CD4-positive, alpha-beta T cell (primary cell): Measurements from ENCODE around the gene TTC33. TPM values are rescaled to one million over a fixed set of nuclear protein-coding genes. Genes with fewer than 3 reads are reported as not detected.

ENCODE experiments used
- ATAC-seq: fragments of 200-7000 bp; cut with Tn5 transposase; one replicate; pipeline ENCODE4 v1.10.0; 2022; ENCODE audit warnings: mild to moderate bottlenecking; ENCODE audit not compliant: poor library complexity
- CTCF ChIA-PET: fragments of 350-600 bp; sonication (Branson Sonifier 250); formaldehyde crosslinking; loops from one replicate; lab custom pipeline; 2021; ENCODE audit warnings: antibody characterized with exemption, inconsistent platforms; lab: Charles Lee
- POLR2A ChIA-PET: fragments of 350-600 bp; sonication (Branson Sonifier 250); formaldehyde crosslinking; loops from one replicate; lab custom pipeline; 2021; ENCODE audit warnings: antibody characterized with exemption, inconsistent platforms; lab: Charles Lee
- DNase-seq, 14 experiments: peaks; one replicate each; pipeline ENCODE4 v3.0.0-alpha.2; 2013 to 2020; ENCODE audit warnings: mixed read lengths in 2 of 14
- H3K27ac ChIP-seq, 2 donors: one replicate each; pipeline versions ENCODE4 v1.5.1 to v1.7.0; 2013; ENCODE audit warnings: low read length in 2 of 2, low read depth in 1 of 2, mild to moderate bottlenecking in 1 of 2
- H3K27me3 ChIP-seq, 2 experiments: 1 replicate in 1 of 2; 2 replicates in 1 of 2; pipeline versions ENCODE4 v1.6.1 to v1.7.0; 2013; ENCODE audit warnings: low read length in 2 of 2, control low read depth in 1 of 2, mild to moderate bottlenecking in 1 of 2, moderate library complexity in 1 of 2; ENCODE audit not compliant: insufficient read depth in 2 of 2, control insufficient read depth in 1 of 2
- H3K36me3 ChIP-seq: one replicate; pipeline ENCODE4 v1.6.1; 2013; ENCODE audit warnings: low read length, control low read depth; ENCODE audit not compliant: insufficient read depth
- H3K4me1 ChIP-seq: one replicate; pipeline ENCODE4 v1.6.1; 2013; ENCODE audit warnings: low read length, control low read depth; ENCODE audit not compliant: insufficient read depth
- H3K4me3 ChIP-seq: one replicate; pipeline ENCODE4 v1.5.1; 2013; ENCODE audit warnings: mild to moderate bottlenecking, low read length, moderate library complexity
- H3K9me3 ChIP-seq, 2 experiments: 1 replicate in 1 of 2; 2 replicates in 1 of 2; pipeline versions ENCODE4 v1.6.1 to v1.7.0; 2013; ENCODE audit warnings: low read length in 2 of 2, mild to moderate bottlenecking in 2 of 2, control low read depth in 1 of 2, moderate library complexity in 1 of 2; ENCODE audit not compliant: control insufficient read depth in 1 of 2, insufficient read depth in 1 of 2
- H3K27ac Mint-ChIP-seq: one replicate; pipeline ENCODE4 v1.8.0; 2020; ENCODE audit warnings: mixed read lengths
- H3K27me3 Mint-ChIP-seq: one replicate; pipeline ENCODE4 v1.8.0; 2021; ENCODE audit warnings: mixed read lengths
- H3K36me3 Mint-ChIP-seq: one replicate; pipeline ENCODE4 v1.8.0; 2021; ENCODE audit warnings: low read depth, mixed read lengths
- H3K4me1 Mint-ChIP-seq: one replicate; pipeline ENCODE4 v1.8.0; 2021; ENCODE audit warnings: low read depth, mixed read lengths
- H3K4me3 Mint-ChIP-seq: one replicate; pipeline ENCODE4 v1.8.0; 2020; ENCODE audit warnings: mild to moderate bottlenecking, mixed read lengths
- H3K9me3 Mint-ChIP-seq: one replicate; pipeline ENCODE4 v1.8.0; 2020; ENCODE audit warnings: mixed read lengths
- intact Hi-C, 2 experiments: fragments of 100-400 bp; cut with DNase I in 1 of 2; cut with micrococcal nuclease in 1 of 2; formaldehyde crosslinking; loops; one replicate each; pipeline versions ENCODE4 v1.15.1 to v1.9.0; 2023 to 2025; cut with DNase I, micrococcal nuclease
- total RNA-seq, 174 experiments: library from RNA in 2 of 174; stranded (reverse) in 2 of 174; gene quantifications; one replicate each; pipeline ENCODE4 v1.2.3 and lab custom pipeline; 2021 to 2026
- TF ChIP-seq, protein P1 (sequence below): fragments of 200-600 bp; IDR thresholded peaks from one replicate; pipeline ENCODE4 v1.8.0; 2022; ENCODE audit warnings: antibody characterized with exemption, mild to moderate bottlenecking

TTC33 gene
- total RNA-seq, 2 experiments from 2014 or later = 8.7 to 12.0 TPM

DNA sequence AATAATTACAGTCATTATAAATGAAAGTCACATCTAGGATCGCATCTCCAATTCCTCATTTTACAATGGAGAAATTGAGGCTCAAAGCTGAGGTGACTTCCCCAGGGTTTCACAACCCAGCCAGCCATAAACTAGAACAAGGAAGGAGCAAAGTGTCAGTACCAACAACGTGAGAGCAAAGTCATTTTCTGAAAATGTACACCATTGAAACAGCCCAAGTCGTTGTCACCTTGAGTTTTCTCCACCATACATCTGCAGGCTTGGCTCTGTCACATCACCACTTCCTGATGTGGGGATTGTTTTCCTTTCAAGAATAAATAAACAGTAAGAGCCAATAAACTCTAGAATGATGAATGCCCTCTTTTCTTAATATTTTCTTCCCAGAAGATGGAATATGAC lies 260.5 kb downstream of the TTC33 start:
- no peaks in the 10 kb centered on the region for H3K36me3 Mint-ChIP-seq
- H3K27me3 Mint-ChIP-seq = no peaks in the 10 kb centered on the region
- TF ChIP-seq, protein P1, sequence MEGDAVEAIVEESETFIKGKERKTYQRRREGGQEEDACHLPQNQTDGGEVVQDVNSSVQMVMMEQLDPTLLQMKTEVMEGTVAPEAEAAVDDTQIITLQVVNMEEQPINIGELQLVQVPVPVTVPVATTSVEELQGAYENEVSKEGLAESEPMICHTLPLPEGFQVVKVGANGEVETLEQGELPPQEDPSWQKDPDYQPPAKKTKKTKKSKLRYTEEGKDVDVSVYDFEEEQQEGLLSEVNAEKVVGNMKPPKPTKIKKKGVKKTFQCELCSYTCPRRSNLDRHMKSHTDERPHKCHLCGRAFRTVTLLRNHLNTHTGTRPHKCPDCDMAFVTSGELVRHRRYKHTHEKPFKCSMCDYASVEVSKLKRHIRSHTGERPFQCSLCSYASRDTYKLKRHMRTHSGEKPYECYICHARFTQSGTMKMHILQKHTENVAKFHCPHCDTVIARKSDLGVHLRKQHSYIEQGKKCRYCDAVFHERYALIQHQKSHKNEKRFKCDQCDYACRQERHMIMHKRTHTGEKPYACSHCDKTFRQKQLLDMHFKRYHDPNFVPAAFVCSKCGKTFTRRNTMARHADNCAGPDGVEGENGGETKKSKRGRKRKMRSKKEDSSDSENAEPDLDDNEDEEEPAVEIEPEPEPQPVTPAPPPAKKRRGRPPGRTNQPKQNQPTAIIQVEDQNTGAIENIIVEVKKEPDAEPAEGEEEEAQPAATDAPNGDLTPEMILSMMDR = no peak
- intact Hi-C loops = no loop called here
- peaks cover 10% of the 10 kb centered on the region for H3K4me1 Mint-ChIP-seq
- no peak overlapping the region for H3K4me3 Mint-ChIP-seq
- no peak overlapping the region for H3K27ac Mint-ChIP-seq
- ATAC-seq = no peak
- Histone ChIP-seq H3K36me3 (no peaks in the 10 kb centered on the region), H3K27ac (no peak overlapping the region), H3K27me3 (no peaks in the 10 kb centered on the region), H3K4me1 (peaks cover 3% of the 10 kb centered on the region), H3K4me3 (no peak overlapping the region), H3K9me3 (no peaks in the 10 kb centered on the region)
- DNase-seq = no peak
- ChIA-PET POLR2A (no interaction called here), CTCF (no interaction called here)
- H3K9me3 Mint-ChIP-seq = no peaks in the 10 kb centered on the region

DNA sequence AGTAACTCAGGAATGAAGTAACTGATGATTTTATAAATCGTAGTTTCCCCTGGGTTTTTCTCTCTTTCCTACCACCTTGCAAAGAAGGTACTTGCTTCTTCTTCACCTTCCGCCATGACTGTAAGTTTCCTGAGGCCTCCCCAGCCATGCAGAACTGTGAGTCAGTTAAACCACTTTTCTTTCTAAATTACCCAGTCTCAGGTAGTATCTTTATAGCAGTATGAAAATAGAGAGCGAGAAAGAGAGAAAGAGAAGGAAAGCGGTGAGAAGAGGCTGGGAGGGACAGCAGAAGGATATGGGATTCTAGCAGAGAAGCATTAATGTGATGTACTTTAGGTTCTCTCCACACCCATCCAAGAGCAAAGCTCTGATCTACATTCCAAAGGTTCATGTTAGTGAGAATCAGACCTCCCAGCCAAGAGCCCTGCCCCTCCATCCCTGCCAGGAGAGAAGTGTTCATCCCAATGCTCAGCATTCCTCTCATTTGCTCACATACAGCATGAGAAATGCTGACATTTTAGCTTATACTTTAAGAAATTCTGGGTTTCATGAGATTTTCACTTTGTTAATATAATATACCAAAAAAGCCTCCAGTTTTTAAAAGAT lies 261.0 kb downstream of the TTC33 start:
- intact Hi-C loops = no loop called here
- Mint-ChIP-seq H3K36me3 (no peaks in the 10 kb centered on the region), H3K27ac (no peak overlapping the region), H3K27me3 (no peaks in the 10 kb centered on the region), H3K4me1 (peaks cover 10% of the 10 kb centered on the region), H3K4me3 (no peak overlapping the region), H3K9me3 (no peaks in the 10 kb centered on the region)
- Histone ChIP-seq H3K4me1 (peaks cover 3% of the 10 kb centered on the region), H3K9me3 (no peaks in the 10 kb centered on the region), H3K36me3 (no peaks in the 10 kb centered on the region), H3K27me3 (no peaks in the 10 kb centered on the region), H3K4me3 (no peak overlapping the region), H3K27ac (no peak overlapping the region)
- TF ChIP-seq, protein P1 = no peak
- CTCF ChIA-PET = no interaction called here
- no peak for DNase-seq
- ATAC-seq = no peak
- POLR2A ChIA-PET = no interaction called here

DNA sequence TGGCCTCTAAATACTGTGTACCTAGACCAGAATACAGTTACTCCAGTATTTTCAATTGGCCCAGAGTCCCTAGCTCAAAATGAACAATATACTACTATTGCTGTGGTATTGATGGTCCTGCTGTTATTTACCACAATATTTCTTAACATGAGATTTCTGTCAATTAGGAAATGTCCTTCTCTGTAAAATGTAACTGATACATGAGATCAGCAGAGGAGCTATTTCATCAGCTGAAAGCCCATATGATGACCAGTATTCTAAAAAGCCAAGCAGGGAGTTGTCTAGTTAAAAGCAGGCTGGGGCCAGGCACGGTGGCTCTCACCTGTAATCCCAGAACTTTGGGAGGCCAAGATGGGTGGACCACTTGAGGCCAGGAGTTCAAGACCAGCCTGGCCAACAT lies 263.7 kb downstream of the TTC33 start:
- no peak overlapping the region for H3K27ac Mint-ChIP-seq
- no peaks in the 10 kb centered on the region for H3K9me3 Mint-ChIP-seq
- Histone ChIP-seq H3K27me3 (no peaks in the 10 kb centered on the region), H3K9me3 (no peaks in the 10 kb centered on the region), H3K4me3 (no peak overlapping the region), H3K36me3 (no peaks in the 10 kb centered on the region), H3K27ac (no peak overlapping the region), H3K4me1 (no peaks in the 10 kb centered on the region)
- ChIA-PET CTCF (no interaction called here), POLR2A (no interaction called here)
- DNase-seq = no peak
- intact Hi-C loops = no loop called here
- peaks cover 16% of the 10 kb centered on the region for H3K4me1 Mint-ChIP-seq
- H3K27me3 Mint-ChIP-seq = no peaks in the 10 kb centered on the region
- H3K4me3 Mint-ChIP-seq = no peak overlapping the region
- ATAC-seq = no peak
- no peaks in the 10 kb centered on the region for H3K36me3 Mint-ChIP-seq
- TF ChIP-seq, protein P1 = no peak
